Right lobe of liver (tissue), 4 donors: ENCODE data around the gene LPIN1.

Experiments used
- CTCF ChIP-seq, 4 donors: fragments of 200-600 bp in 3 of 4; fragments of 450-650 bp in 1 of 4; IDR thresholded peaks; one replicate each; pipeline versions ENCODE4 v1.5.1 to v1.8.0; 2016 to 2022; ENCODE audit warnings: antibody characterized with exemption in 4 of 4, mild to moderate bottlenecking in 2 of 4
- POLR2A ChIP-seq: fragments of 450-650 bp; IDR thresholded peaks from one replicate; pipeline ENCODE4 v1.6.1; 2017; ENCODE audit warnings: antibody characterized with exemption, mild to moderate bottlenecking
- donor health status: DM: no; HTN: no; CAD: no.
- donor health status: DM: no; HTN: no; CAD: no.
- donor health status: DM: no; HTN: yes; CAD: no.

GRCh38 chr2:11701206-11701605 is 45.2 kb upstream of the LPIN1 start:
- TF ChIP-seq CTCF (IDR thresholded peaks at IDR 0.05) (no peak), POLR2A (no peak)
